ENCODE measurements around the gene CCDC68. TPM values are rescaled to one million over a fixed set of nuclear protein-coding genes. Genes with fewer than 3 reads are reported as not detected.

CCDC68 gene
- total RNA-seq, 1 donor from 2014 or later, result 3.3 TPM

DNA sequence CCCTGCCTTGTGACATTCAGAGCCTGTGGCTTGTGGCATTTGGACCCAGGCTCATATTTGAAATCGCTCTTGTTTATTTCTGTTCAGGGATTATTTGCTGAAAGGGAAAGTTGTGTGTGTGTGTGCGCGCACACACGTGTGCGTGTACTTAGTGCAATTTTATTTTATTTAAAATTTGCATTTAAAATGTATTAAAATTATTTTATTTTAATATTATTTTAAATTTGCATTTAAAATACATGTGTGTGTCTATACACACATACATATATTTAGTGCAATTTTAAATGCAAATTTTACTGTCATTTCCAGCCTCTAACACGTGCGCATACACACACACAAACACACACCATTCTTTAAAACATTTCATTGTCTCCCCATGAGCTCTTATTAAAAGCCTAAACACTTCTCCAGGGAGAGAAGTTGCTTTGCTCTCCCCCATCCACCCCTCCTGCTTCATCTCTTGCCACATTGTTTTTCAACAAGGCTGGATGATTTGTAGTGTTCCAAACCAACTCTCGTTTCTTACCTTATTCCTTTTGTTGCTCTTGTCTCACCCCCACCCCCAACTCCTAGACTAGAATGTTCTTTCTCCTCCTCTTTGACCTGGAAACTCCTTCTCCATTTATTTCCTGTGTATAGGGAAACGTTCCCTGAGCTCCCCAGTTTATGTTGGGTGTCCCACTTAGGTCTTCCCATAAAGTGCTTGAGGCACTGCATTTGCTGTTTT, 3.8 kb upstream of the CCDC68 start:
- DNase-seq (no peak), ATAC-seq (no peak)

DNA sequence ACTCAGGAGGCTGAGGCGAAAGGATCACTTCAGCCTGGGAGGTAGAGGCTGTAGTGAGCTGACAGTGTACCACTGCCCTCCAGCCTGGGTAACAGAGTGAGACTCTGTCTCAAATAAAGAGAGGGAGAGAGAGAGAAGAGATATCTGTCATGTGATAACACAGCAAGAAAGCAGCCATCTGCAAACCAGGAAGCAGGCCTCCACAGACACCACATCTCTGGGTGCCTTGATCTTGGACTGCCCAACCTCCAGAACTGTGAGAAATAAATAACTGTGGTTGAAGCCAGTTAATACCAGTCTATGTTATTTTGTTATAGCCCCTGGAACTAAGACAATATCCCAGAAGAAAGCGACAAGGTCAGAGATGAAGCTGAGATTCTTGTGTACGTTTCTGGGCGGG, 2.6 kb upstream of the CCDC68 start:
- intact Hi-C loops (cut with micrococcal nuclease), result no loop called here
- ATAC-seq, result no peak
- DNase-seq, result no peak

More for the DNA sequence above, 3.8 kb upstream of the CCDC68 start:
- intact Hi-C loops (cut with micrococcal nuclease), result no loop called here

DNA sequence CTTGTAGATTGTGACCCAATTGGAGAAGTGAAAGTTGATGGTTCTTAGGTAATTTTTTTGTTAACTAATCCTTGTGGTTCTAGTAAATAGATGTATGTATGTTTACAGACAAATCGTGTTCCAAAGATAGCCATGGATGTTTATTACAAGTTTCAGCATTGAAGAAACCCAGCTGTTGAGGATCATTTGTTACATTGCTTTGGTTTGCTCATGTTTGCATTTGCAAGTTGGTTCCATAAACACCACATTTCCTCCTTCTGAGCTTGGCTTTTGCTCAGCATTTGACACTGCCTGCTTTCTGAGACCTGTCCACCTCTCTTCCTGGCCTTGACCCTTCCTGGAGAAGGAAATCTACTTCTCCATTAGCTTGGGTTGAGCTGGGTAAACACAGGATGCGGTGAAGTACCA, 1.8 kb upstream of the CCDC68 start:
- DNase-seq, result no peak
- intact Hi-C loops (cut with micrococcal nuclease), result no loop called here
- no peak for ATAC-seq

- ATAC-seq, result no peak
- intact Hi-C loops (cut with micrococcal nuclease), result no loop called here
- no peak for DNase-seq
Observed at GRCh38 chr18:54960197-54960596, 936 bp upstream of the CCDC68 start.

GRCh38 chr18:54957996-54958395, 1.3 kb downstream of the CCDC68 start:
- intact Hi-C loops (cut with micrococcal nuclease), result no loop called here
- no peak for DNase-seq
- ATAC-seq, result no peak

- intact Hi-C loops (cut with micrococcal nuclease), result no loop called here
- DNase-seq (no peak), ATAC-seq (no peak)
Observed at GRCh38 chr18:54957296-54957832, 1.9 kb downstream of the CCDC68 start.

DNA sequence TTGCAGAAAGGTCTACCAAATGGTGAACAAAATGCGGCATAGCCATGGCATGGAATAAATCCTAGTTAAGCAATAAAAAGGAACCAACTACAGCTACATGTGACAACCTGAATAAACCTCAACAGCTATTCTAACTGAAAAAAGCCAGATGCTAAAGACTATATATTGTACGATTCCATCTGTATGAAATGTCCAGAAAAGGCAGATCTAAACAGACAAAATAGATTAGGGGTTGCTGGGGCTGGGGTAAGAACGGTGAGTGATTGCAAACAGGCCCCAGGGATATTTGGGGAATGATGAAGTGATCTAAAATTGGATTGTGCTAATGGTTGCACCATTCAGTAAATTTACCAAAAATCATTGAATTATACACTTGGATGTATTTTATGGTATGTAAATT, 2.8 kb downstream of the CCDC68 start:
- intact Hi-C loops (cut with micrococcal nuclease), result no loop called here
- DNase-seq (no peak), ATAC-seq (no peak)

- ATAC-seq (no peak), DNase-seq (no peak)
- intact Hi-C loops (cut with micrococcal nuclease), result no loop called here
Observed at GRCh38 chr18:54952026-54952425, 7.2 kb downstream of the CCDC68 start.

- ATAC-seq, result no peak
- intact Hi-C loops (cut with micrococcal nuclease), result no loop called here
Observed at GRCh38 chr18:54950221-54950620, 9.0 kb downstream of the CCDC68 start.

DNA sequence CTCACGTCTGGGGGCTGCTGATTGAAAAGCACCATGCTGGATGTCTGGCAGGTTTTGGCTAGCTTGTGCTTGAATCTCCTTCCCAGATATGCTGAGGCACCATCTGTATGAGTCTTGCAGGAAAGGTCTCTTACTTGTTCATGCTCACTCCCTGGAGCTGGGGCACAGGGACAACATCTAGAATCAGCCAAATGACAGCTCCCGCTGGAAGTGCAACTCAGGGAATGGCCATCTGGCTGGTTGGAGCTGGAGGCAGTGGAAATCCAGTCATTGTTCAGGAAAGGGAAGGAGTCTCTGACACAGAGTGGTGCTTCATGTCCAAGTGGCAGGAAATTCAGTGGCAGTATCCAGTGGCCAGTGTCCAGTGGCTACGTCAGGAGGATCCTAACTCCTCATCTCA, 9.7 kb downstream of the CCDC68 start:
- no peak for DNase-seq
- intact Hi-C loops (cut with micrococcal nuclease), result no loop called here
- ATAC-seq, result no peak

More at GRCh38 chr18:54950221-54950620, 9.0 kb downstream of the CCDC68 start:
- DNase-seq, result no peak

DNA sequence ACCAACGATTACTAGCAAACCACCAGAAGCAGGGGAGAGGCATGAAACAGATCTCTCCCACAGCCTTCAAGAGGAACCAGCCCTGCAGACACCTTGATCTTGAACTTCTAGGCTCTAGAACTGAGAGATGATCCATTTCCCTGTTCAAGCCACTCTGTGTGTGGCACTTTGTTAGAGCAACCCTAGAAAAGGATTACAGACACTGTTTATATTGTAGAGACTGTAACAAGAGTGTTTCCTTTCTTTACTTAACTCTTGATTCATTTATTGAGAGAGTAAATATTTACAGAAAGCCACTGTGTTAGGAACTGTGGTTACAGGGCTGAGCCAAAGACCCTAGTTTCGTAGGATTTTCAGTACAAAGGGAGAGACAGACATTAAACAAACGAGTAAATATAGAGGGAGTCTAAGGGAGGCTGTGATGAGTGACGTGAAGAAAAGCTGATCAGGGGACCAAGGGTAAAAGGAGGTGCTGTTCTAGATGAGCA, 10.9 kb downstream of the CCDC68 start:
- DNase-seq, result no peak
- no peak for ATAC-seq
- intact Hi-C loops (cut with micrococcal nuclease), result no loop called here

DNA sequence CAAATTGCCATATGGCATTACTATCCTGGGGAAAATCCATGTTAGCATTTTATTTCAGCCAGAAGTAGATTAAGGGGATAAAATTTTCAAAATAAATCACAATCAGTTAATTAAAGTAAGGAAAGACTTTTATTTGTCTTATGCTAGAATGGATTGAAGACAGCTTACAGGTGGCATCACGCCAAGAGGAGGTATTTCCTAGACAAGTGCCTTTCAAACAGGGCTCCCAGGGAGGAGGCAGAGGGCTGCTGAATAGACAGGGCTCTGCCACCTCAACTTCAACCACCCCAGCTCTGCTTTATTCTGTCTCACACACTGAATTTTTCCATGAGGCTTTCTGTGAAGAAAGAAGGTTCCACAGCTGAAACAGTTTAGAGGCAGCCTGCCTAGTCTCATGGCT, 12.2 kb downstream of the CCDC68 start:
- peak; percentile 41 for ATAC-seq
- no peak for DNase-seq

DNA sequence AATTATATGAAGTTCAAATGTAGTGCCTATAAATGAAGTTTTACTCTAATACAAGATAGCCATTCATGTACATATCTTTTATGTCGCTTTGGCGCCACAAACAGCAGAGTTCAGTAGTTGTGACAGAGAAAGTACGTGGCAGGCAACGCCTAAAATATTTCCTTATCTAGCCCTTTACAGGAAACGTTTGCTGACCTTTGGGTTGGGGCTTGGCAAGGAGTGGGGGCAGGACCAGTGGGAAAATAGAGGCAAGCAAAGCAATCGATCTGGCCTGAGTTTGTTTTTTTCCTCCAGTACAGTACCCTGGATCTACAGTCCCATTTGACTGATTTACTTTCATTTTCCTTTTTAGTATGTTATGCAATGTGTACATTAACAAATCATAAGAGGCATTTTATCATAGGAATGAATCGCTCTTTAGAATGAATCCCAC, 13.1 kb downstream of the CCDC68 start:
- intact Hi-C loops (cut with micrococcal nuclease), result no loop called here
- ATAC-seq, result peak; percentile 74
- no peak for DNase-seq

More for the DNA sequence above, 12.2 kb downstream of the CCDC68 start:
- intact Hi-C loops (cut with micrococcal nuclease), result no loop called here

GRCh38 chr18:54945576-54946125, 13.6 kb downstream of the CCDC68 start:
- DNase-seq (no peak), ATAC-seq (no peak)
- intact Hi-C loops (cut with micrococcal nuclease), result no loop called here

- ATAC-seq, result no peak
- no peak for DNase-seq
- intact Hi-C loops (cut with micrococcal nuclease), result no loop called here
Observed at GRCh38 chr18:54942569-54942968, 16.7 kb downstream of the CCDC68 start.

GRCh38 chr18:54942144-54942543, 17.1 kb downstream of the CCDC68 start:
- DNase-seq (no peak), ATAC-seq (no peak)
- intact Hi-C loops (cut with micrococcal nuclease), result no loop called here

DNA sequence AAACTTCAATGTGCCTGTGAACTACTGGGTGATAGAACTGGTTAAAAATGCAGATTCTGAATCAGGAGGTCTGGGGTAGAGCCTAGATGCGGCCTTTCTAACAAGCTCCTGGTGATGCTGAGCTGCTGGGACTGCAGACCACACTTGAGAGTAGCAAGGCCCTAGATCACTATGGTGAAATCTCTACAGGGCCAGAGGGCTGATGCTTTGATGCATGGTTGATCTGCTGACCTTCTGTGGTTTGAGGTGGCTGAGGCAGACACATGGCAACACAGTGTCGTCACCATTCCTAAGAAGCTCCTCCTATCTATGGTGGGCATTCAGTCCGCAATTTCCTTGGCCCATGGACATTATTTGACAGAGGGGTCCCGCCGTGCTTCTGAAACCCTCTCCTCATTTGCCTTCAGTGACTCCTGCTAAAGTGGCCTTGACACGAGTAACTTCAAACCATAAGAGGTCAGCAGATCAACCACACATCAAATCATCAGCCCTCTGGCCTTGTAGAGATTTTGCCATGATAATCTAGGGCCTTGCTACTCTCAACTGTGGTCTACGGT, 19.8 kb downstream of the CCDC68 start:
- ATAC-seq (no peak), DNase-seq (no peak)
- intact Hi-C loops (cut with micrococcal nuclease), result no loop called here

DNA sequence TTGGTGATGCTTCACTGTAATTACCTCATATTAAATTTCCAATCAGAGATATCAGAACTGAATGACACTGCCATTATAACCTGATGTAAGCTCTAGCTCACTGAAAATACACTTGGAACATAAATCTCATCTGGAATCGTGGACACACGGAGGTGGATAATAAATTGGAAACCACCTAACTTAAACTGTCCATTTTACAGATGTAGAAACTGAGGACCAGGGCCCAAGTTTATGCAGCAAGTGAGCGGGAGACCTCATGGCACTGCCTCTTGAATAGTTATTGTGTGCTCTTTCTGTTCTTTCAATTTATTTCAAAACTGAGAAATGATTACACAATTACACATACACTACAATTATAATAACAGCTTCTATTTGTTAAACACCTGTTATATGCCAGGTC, 20.8 kb downstream of the CCDC68 start:
- DNase-seq, result no peak
- no peak for ATAC-seq
- intact Hi-C loops (cut with micrococcal nuclease), result no loop called here

DNA sequence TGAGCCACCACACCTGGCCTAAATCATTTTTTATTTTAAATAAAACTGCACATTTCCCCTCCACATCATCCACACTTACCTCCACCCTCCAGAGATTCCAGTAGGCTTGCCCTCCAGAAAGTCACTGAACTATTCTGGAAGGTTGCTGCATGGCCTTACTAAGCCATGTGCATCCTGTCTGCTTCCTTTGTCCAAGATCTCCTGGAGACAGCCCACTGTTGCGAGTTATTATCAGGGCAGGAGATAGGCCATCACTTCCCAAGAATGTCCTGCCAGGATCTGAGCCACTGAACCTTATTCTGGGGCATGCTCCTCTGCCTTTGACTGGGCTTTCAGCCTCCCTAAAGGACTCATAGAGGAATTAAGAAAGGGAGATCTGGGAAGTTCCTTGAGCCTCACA, 26.8 kb downstream of the CCDC68 start:
- ATAC-seq (no peak), DNase-seq (no peak)
- intact Hi-C loops (cut with micrococcal nuclease), result no loop called here

- DNase-seq (no peak), ATAC-seq (no peak)
- intact Hi-C loops (cut with micrococcal nuclease), result no loop called here
Observed at GRCh38 chr18:54931152-54931551, 28.1 kb downstream of the CCDC68 start.
